ELF-1 (cell line): ENCODE data around the gene MTFR1L.
"Not testable (repeated sequence)": the region's sequence is repeated elsewhere in the genome, so short reads cannot be mapped to it uniquely, and the experiment has no call there.

Experiments
- DNase-seq: peaks from one replicate; pipeline ENCODE4 v3.0.0-alpha.2; 2016; ENCODE audit warnings: low read depth, low spot score

The MTFR1L gene

DNA sequence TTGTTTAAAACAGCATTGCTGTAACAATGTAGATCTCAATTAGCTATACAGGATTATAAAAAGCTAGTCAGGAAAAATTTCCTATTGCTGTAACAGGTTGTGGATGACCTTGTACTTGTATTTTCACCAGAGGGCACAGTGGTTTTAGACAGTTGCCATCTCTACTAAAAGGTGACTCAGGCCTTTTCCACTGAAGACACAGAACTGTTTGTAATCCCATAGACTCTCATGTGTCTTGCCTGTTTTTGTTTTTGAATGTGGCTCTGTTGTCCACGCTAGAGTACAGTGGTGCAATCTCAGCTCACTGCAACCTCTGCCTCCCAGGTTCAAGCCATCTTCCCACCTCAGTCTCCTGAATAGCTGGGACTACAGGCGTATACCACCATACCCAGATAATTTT is 5.9 kb downstream of the MTFR1L start:
- DNase-seq: no peak

DNA sequence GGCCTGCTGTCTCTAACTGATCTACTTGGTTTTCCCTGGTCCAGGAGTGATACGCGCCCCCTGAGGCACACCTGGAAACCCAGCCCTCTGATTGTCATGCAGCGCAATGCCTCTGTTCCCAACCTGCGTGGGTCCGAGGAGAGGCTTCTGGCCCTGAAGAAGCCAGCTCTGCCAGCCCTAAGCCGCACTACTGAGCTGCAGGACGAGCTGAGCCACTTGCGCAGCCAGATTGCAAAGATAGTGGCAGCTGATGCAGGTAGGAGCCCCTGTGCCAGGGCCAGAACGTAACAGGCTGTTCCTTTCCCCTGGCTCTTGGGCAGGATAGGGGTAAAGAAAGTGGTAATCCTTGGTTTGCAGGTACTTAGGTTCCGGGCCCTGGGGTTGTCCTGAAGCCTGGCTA is 6.8 kb downstream of the MTFR1L start:
- no peak for DNase-seq

DNA sequence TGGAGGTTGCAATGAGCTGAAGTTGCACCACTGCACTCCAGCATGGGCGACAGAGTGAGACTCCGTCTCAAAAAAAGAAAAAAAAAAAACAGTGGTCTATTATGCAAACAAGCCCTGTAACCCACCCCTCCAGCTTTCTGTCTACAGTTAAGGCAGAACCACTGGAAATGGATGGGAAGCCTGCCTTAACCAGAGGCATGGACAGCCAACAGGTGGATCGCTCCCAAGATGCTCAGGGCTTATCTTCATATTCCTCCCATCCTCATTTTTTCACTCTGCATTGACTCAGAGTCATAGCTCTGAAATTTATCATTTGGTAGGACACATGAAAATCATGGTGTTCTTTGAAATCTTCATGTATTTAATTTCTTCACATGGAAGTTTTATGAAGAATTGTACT is 8.7 kb downstream of the MTFR1L start:
- no peak for DNase-seq

DNA sequence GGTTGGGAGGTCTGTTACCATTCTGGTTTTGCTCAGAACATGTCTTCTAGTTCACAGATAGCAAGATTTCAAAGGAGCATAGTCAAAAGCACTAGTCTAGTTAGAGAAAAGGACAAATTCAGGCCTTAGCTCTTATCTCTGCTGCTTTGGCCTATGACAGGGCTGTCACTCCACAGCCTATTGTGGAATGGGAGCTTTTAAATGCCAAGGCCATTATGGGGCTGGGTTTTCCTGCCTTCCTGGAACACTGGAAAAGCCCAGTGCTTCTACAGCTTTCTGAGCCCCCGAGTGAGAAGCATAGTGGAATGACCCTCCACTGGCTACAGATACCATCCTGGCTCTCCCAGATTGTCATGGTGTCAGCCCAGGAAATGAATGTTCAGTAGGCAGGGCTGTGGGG is 9.3 kb downstream of the MTFR1L start:
- DNase-seq: no peak

DNA sequence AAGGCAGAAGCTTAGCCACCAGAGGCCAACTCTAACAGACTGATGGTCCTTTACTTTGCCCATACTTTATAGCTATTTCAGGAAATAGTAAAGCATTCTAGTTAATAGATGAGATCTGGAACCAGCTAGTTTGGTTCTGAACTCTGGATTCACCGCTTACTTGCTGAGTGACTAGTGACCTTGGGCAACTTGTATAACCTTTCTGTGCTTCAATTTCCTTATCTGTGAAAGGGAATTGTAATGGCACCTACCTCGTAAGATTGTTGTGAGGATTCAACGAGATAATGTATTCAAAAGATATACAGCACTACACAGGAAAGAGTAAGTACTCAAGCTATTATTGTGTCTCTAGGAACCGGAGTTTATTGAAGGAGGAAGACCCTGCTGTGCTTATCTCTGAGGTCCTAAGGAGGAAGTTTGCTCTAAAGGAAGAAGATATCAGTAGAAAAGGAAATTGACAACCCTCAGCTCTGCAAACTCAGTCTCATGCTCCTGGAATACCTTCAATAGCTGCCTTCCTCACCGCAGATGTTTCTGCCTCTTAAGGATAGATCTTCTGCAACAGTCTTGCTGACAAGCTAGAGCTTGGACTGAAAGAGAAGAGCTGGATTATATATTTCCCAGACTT is 11.9 kb downstream of the MTFR1L start:
- no peak for DNase-seq

DNA sequence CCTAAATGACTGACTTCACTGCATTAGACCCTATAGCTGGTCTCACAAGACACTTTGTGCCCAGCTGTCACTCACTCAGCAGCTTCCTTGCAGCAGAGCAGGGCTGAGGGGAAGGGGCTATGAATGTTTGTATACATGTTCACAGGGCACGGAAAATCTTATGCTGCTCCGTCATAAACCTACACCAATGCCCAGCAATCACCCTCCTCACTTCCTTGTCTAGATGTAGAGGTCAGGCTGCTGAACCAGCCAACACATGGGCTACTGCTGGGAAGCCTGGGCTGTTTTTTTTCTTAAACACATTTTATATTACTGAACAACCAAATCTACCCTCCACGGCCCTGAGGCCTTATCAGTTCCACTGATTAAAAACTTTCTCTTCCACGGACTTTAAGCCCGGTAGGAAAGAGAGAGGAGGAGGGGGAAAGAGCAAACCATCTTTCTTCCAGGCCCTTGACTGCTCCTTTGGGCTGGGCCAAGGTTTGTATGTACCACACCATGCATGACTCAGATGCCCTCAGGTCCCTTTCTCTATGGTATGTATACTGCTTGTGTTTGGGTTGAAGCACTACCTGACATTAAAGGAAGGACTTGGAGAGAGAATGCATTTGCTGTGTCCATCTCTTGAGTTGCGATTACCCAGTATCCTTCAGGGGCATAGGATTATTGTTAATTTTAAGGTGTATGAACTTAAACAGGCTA is 12.7 kb downstream of the MTFR1L start:
- no peak for DNase-seq

DNA sequence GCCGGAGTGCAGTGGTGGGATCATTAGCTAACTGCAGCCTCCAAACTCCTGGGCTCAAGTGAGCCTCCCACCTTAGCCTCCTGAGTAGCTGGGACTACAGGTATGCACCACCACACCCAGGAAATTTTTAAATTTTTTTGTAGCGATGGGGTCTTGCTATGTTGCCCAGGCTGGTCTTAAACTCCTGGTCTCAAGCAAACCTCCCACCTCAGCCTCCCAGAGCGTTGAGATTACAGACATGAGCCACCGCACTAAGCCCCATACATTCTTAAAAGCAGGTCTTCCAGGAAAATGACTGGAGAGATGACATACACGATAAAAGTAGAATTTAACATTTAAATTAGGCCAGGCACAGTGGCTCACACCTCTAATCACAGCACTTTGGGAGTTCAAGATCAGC is 13.4 kb downstream of the MTFR1L start:
- DNase-seq: no peak

DNA sequence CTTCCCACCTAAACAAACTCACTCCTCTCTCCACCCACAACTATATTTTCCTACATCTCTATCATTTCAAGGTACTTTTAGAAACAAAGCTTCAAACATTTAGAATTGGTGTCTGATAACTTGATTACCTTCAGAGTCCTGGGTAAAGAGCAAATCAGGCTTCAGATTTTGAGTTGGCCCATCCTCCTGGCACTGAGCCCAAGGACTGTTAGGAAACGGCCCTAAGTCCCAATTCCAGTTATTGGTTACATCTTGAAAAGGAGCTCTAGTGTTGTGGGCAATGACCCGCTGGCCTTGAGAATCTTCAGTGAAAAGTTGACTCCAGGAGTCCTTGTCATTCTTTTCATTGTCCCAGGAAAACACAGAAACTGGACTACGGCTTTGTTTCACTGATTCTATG is 15.1 kb downstream of the MTFR1L start:
- no peak for DNase-seq

DNA sequence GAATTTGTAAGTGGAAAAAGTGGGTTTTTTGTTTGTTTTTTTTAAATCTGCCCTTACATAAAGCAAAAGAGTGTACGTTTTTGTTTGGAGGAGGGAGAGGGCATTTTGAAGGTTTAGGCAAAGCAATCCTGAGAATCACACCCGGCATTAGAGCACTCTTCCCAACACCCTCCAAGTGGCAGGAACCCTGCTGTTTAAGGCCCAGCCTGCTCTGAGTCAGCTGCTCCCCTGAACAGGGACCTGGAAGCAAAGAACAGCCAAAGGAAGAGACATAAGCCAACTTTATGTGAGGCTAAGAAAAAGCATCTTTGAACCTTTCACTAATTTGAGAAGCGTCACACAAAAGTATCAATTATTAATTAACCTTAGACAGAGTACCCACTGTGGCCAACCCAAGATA is 16.9 kb downstream of the MTFR1L start:
- no peak for DNase-seq

DNA sequence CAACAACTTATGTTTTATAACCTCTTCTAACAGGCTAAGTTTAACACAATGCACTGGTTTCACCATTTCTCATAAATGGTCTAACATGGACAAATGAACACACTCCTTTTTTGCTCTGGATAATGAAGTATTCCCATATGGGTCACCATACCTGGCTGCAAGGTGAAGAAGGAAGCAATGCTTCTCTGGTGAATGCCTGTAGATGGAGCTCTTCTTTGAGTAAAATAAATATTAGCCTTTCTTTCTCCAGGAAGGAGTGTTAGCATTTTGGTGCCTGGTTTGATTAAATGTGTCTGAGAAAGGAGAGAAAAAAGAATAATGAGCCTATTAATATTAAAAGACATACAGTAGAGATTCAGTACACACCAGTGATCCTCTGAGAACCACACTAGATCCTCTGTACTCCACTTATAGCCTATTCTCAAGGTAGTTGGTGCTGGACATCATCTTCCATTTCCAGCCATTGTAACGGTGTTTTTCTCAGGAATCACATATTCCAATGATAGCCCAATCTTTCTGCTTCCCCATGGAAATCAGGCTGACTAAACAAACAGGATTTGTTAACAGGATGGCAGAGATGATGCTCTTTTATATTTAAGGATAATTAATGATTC is 17.6 kb downstream of the MTFR1L start:
- DNase-seq: no peak

DNA sequence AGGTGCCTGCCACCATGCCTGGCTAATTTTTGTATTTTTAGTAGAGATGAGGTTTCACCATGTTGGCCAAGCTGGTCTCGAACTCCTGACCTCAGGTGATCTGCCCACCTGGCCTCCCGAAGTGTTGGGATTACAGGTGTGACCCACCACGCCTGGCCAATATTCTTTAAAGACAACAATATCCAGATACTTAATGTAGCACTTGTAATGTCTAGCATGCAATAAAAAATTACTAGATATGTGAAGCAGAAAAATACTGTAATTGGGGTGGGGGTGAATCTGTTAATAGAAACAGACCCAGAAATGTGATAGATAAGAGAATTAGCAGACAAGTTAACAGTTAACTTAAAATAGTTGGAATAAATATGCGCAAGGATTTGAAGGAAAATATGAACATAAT is 20.1 kb downstream of the MTFR1L start:
- not testable (repeated sequence) for DNase-seq

DNA sequence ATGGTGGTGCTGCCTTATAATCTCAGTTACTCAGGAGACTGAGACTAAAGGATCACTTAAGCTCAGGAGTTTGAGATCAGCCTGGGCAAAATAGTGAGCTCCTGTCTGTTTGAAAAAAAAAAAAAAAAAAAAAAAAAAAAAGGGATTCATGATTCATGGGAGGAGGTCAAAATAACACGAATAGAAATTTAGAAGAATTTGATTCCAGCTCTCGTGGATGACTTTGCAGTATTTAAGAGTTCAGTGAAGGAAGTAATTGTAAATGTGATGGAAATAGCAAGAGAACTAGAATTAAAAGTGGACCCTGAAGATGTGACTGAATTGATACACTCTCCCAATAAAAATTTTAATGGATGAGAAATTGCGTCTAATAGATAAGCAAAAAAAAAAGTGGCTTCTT is 23.7 kb downstream of the MTFR1L start:
- DNase-seq: no peak

DNA sequence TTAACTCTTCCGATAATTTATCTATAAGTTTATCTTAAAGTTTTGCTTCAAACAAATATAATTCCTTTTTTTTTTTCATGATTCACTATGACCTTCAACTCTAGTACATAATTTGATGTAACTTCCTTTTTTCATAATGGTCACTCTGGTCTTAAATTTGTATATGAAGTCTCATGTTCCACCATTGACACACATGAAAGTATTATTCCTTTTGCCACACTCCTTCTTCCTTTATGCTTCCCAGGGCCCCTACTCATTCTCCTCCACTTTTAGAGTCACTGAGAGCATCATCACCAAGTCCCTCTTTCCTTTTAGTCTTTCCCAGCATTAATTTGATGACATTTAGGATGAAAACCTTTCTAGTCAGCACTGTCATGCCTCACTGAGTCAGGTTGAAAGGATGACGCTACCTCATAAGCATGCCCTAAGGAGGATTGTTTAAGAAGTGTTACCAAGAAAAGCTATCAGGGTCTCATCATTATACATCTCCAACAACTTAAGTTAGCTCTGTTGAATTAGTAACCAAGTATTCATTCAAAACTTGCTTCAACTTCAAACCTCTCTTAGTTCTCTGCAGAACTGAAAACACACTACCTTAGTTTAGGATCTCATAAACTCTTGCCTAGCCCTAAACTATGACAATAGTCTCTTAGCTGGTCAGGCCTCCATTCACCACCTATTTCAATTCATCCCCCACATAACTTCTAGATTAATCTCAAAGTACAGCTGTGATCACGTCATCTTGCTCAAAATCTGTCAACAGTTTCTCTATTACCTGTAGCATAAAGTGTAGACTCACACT is 25.0 kb downstream of the MTFR1L start:
- DNase-seq: no peak

DNA sequence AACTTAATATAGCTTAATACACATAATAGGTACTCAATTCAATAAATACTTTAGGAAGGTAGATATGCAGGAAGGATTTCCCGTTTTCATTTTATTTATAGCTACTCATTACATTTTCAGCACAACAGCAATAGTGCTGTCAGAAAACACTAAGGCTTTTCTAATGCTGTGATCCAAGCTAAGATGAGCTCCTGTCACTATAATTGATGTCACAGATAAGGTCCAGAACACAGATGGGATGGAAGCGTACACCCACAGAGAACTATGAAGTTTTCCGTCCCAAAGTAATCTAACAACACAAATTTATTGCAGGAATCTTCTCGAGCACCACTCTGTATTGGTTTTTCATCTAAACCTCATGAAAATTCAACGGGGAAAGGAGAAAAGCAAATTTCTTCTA is 25.9 kb downstream of the MTFR1L start:
- DNase-seq: no peak

DNA sequence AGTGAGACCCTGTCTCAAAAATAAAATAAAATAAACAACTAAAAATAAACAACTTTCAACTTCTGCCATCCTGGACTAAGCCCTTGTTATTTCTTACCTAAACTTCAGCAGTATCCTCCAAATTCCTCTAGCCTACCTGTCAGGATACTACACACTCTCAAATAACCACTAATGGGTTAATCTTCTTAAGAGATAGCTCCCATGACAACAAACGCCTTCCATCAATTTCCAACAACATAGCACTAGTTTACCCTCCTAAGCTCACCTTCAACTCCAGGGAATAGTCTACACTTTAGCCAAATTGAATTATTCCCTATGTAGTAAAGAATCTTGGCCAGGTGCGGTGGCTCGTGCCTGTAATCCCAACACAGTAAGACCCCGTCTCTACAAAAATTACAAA is 28.2 kb downstream of the MTFR1L start:
- no peak for DNase-seq

DNA sequence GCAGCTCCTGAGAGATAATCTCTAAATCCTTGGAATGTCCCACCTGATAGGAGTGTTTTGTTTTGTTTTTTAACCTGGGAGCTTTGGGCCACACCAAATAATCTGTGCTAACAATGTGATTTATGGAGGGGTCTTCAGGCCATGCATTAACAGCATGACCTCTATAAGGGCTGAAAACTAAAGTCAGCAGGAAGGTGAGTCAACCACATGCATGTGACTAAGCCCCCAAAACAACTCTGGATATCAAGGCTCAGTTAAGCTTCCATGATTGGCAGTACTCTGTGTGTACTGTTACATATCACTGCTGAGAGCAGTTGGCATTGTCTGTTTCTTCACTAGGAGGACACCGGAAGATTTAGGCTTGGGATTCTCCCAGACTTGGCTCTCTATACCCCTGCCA is 28.8 kb downstream of the MTFR1L start:
- peak; percentile 42 for DNase-seq

DNA sequence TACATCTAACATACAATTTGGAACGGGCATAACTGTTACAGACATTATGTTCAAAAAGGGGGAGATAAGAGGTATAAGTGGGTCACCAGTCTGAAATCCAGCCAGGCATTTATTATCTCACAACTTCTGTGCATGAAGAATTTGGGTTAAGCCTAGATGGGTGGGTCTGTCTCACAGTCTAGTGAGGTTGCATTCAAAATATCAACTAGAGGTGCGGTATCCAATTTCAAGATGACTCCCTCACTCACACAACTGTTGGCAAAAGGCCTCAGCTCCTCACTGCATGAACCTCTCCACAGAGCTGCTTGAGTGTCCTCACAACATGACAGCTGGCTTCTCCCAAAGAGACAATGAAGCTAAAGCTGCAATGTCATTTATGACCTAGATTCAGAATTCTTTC is 34.8 kb downstream of the MTFR1L start:
- DNase-seq: no peak

DNA sequence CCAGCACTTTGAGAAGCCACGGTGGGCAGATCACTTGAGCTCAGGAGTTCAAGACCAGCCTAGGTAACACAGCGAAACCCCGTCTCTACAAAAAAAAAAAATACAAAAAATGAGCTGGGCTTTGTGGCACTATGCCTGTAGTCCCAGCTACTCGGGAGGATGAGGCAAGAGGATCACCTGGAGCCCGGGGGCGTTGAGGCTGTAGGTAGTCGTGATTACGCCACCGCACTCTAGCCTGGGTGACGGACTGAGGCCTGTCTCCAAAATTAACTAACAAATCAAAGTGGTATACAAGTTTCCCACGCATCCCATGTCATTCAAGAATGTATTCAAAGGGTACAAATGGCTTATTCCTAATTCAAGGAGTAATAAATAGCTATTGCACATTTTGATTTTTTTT is 37.1 kb downstream of the MTFR1L start:
- peak; percentile 47 for DNase-seq

DNA sequence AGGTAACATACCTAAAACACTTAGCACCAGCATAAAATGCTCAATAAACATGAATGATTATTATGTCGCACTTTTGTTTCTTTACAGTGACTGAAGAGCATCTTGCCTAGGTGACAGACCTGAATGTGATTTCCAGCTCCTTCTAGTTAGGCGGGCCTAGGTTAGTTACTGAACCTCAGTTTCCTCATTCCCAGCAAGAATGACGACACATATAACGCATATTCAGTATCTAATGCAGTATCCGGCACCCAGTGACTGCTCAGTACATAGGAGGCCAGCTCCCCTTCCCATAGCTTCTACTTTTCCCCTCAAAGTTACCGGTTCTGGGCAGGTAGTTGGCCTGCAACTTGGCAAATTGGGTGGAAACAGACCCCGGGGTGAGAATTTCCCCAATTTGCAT is 38.7 kb downstream of the MTFR1L start:
- no peak for DNase-seq

DNA sequence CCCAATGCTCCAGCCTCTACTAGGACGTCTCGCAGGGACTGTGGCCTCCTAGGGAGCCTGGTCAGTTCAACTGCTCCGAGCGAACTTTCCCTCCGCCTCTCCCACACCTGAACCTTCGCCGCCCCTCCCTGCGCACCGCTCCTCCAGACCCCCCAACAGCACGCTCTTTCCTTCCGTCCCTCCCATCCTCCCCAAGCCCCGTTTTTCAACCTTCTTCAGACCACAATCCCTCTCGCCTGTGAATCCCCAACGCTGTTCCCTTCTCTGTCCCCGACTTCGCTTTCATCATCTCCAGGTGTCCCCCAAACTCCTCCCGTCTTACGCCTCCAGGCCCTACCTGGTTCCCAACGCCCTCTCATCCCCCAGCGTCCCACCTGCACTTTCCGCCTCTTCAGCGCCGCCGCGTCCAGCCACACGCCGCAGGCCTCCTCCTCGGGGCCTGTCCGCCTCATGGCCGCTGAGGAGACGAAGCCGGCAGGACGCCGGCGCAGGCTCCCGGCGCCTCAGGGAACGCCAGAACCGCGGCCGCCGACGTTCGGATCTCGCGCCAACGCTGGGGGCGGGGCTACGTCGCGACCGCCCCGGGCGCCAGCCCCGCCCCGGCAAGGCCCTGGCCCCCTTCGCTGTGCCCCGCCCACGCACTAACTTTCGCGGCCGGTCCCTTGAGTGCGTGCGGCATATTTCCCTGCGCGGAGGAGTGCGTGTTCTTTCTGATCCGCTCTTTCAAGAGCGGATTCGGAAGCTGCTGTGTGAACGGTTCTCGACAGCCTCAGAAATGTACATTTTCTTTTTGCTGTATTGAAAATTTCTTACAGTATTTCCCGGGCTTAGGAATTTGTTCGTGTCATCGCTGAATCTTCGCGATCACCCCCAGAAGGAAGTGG is 39.4 kb downstream of the MTFR1L start, which contains the start of gene AUNIP:
TSS of gene AUNIP (minus strand) at position 552 of the 884 bp plus-strand sequence. CDS start at position 452, 100 bp downstream.
- peak; percentile 92 for DNase-seq
